Rectal smooth muscle tissue (tissue), 1 donor: ENCODE measurements around the gene GRAMD1A.
"Not testable (repeated sequence)": the region's sequence is repeated elsewhere in the genome, so short reads cannot be mapped to it uniquely, and the experiment has no call there.

Experiments used
- H3K27ac ChIP-seq: one replicate; pipeline ENCODE4 v1.7.0; 2013; ENCODE audit warnings: low read depth, low read length, inconsistent platforms
- H3K27me3 ChIP-seq: one replicate; pipeline ENCODE4 v1.7.0; 2013; ENCODE audit warnings: low read length; ENCODE audit not compliant: control insufficient read depth, insufficient read depth
- H3K36me3 ChIP-seq: one replicate; pipeline ENCODE4 v1.7.0; 2013; ENCODE audit warnings: low read length; ENCODE audit not compliant: control insufficient read depth, insufficient read depth
- H3K4me1 ChIP-seq: one replicate; pipeline ENCODE4 v1.7.0; 2013; ENCODE audit warnings: low read length; ENCODE audit not compliant: control insufficient read depth, insufficient read depth
- H3K4me3 ChIP-seq: one replicate; pipeline ENCODE4 v1.7.0; 2013; ENCODE audit warnings: low read length
- H3K9ac ChIP-seq: one replicate; pipeline ENCODE4 v1.7.0; 2013; ENCODE audit warnings: low read length

The GRAMD1A gene

DNA sequence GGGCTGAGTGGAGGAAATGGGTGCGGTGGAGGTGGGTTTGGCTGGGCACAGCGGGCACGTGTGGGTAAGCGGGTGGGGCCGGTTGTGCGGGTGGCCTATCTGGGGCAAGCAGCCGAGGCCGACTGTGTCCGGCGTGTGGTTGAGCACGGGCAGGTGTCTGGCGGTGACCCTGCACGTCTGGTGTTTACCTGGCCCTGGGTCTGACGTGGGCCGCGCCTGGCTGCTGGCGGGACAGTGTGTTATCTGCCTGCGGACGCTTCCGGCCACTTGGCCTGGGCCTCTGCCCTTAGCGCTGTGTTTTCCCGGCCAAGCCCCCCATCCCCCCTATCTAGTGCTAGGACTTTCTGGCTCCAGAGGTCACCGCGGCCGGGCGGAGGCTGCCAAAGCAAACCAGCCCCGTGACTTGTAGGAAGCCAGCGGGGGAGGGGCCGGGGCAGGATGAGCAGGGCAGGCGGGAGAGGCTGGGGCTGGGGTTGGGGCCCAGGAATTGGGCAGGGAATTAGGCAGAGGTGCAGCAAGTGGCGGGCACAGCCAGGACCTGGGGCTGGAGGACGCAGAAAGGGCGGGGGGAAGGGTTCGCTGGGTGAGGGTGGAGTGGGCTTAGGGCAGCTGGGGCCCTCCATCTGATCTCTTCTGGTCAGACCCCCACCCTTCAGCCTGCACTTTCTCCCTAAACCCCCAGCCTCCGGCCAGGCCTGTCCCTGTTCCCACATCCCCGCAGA, 40.9 kb downstream of the GRAMD1A start:
- H3K9ac ChIP-seq = no peak overlapping the region
- H3K27me3 ChIP-seq = peaks cover 8% of the 10 kb centered on the region
- peaks cover 3% of the 10 kb centered on the region for H3K4me1 ChIP-seq
- no peak overlapping the region for H3K27ac ChIP-seq
- H3K36me3 ChIP-seq = no peaks in the 10 kb centered on the region
- H3K4me3 ChIP-seq = peak overlapping the region; percentile 14

DNA sequence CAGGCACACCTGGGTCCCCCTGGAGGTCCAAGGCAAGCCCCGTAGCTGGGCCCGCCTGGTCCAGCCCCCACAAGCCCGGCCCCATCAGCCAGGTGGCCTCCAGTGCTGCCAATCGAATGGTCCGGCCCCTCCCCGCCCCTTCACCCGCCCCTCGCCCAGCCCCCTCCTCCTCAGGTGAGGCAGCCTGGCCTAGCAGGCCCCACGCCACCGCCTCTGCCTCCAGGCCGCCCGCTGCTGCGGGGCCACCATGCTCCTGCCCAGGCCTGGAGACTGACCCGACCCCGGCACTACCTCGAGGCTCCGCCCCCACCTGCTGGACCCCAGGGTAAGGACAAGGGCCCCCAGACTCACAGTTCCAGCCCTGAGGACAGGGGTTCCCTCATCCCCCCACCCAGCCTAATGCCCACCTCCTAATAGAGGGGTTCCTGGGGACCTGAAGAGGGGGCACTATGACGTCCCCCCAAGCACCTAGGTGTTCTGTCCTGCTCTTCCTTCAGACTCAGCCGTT, 41.5 kb downstream of the GRAMD1A start, which contains the start of gene HPN:
TSS of gene HPN (plus strand) at position 174 of the 508 bp plus-strand sequence. CDS start 786 bp downstream, outside the sequence.
- H3K4me3 ChIP-seq = peak within 1 kb of the TSS; percentile 14
- H3K27me3 ChIP-seq = peaks cover 8% of the 10 kb centered on the region
- peaks cover 3% of the 10 kb centered on the region for H3K4me1 ChIP-seq
- no peak within 1 kb of the TSS for H3K27ac ChIP-seq
- H3K9ac ChIP-seq = no peak within 1 kb of the TSS
- no peaks in the 10 kb centered on the region for H3K36me3 ChIP-seq

DNA sequence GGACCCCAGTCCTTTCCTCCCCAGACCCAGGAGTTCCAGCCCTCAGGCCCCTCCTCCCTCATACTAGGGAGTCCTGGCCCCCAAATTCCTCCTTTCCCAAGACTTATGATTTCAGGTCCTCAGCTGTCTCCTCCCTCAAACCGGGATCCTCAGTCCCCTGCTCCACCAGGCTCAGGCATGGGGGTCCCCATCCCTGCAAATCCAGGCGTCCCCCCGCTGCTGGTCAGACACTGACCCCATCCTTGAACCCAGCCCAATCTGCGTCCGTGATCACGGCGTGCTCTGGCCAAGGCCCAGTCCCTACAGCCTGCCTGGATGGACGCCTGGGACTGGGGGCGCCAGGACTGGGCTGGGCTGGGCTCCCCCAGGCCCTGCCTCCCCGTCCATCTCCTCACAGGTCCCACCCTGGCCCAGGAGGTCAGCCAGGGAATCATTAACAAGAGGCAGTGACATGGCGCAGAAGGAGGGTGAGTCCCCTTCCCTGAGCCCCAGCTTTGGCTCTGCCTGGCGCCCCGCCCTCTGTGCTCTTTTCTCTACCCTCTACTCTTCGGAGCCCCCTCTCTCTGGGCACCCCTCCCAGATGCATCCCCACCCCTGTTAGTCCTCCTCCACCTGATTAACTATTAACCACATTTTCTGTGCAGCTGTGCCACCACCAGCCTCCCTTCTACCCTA, 42.1 kb downstream of the GRAMD1A start:
- Histone ChIP-seq H3K9ac (no peak overlapping the region), H3K4me1 (peaks cover 3% of the 10 kb centered on the region), H3K36me3 (no peaks in the 10 kb centered on the region), H3K27me3 (peaks cover 8% of the 10 kb centered on the region), H3K27ac (no peak overlapping the region), H3K4me3 (no peak overlapping the region)

DNA sequence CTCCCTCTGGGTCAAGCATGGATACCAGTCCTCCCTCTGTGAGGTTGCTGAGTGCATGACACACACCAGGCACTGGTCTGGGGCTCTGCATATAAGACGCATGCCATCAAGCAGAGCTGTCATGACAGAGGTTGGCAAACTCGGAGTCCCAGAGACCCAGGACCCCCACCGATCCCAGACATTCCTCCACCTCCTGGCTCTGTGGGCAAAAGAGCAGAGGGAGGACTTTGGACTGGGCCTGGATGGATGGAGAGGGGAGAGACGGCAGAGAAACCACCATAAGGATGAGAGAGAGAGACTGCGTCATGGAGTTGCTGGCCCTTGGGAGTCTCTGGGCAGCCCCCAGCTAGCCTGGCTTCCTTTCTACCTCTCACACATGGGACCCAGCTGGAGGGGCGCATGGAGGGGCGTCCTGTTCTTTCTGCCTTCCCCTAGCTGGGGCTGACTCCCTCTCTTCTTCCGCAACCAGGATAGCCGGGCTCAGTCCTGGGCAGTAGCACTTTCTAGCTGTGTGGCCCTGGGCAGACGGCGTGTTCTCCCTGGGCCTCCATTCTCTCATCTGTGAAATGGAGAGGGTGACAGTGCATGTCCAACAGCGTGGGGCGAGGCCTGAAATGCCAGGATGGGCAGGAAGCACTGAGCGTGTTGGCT, 43.0 kb downstream of the GRAMD1A start:
- Histone ChIP-seq H3K27ac (no peak overlapping the region), H3K9ac (no peak overlapping the region), H3K4me1 (peaks cover 3% of the 10 kb centered on the region), H3K27me3 (peaks cover 8% of the 10 kb centered on the region), H3K36me3 (no peaks in the 10 kb centered on the region), H3K4me3 (no peak overlapping the region)

DNA sequence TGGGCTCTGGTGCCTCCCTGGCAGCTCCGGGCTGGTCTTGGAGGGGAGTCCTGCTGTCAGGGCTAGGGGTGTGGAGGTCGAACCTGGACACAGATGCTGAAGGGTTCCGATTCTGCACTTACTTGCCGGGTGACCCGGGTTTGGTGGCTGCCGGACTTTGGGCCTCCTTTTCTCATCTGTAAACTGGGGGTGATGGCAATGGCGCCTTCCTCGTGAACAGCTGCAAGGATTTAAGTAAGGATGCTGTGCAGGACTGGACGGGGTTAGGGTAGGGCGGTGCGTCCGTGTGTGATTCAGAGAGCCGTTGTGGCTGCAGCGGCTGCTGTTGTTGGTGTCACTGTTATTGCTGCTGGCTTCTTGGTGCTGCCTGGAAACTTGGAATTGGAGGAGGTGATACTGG, 43.8 kb downstream of the GRAMD1A start:
- peaks cover 3% of the 10 kb centered on the region for H3K4me1 ChIP-seq
- H3K36me3 ChIP-seq = no peaks in the 10 kb centered on the region
- peaks cover 8% of the 10 kb centered on the region for H3K27me3 ChIP-seq
- no peak overlapping the region for H3K9ac ChIP-seq
- H3K27ac ChIP-seq = no peak overlapping the region
- H3K4me3 ChIP-seq = no peak overlapping the region

DNA sequence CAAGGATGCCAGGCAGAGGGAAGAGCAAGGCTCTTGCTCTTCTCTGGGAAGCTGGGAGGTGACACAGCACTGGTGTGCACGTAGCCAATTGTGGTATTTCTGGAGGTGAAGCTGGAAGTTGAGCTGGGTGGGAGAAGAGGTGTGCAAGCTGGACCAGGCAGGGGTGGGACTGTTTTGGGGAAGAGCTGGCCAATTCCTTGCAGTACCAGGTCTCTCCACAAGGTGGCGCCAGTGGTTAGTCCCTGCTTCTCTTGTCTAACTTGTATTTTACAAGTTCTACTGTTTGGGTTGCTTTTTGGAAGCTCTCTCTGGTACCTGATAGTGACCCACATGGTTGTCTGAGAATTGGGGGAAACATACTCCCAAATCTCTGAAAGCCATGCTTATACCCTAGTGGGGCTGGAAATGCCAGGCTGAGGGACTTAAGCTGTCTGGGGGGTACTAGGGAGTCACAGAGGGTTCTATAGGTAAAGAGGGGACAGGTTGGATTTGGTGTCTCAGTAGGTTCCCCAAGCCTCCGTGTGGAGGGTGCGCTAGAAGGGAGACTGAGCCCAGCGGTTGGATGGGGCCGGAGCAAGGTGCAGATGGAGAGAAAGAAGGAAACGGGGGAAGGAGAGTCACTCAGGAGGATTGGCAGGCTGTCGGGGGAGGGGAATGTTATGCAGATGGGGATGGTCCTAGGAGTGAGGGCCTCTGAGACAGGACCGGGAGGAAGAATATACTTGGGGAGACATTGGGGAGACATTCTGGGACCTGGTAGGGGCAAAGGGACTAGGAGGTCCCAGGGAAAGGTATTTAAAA, 44.4 kb downstream of the GRAMD1A start:
- no peak overlapping the region for H3K27ac ChIP-seq
- peaks cover 8% of the 10 kb centered on the region for H3K27me3 ChIP-seq
- H3K9ac ChIP-seq = no peak overlapping the region
- no peaks in the 10 kb centered on the region for H3K36me3 ChIP-seq
- peaks cover 3% of the 10 kb centered on the region for H3K4me1 ChIP-seq
- no peak overlapping the region for H3K4me3 ChIP-seq

DNA sequence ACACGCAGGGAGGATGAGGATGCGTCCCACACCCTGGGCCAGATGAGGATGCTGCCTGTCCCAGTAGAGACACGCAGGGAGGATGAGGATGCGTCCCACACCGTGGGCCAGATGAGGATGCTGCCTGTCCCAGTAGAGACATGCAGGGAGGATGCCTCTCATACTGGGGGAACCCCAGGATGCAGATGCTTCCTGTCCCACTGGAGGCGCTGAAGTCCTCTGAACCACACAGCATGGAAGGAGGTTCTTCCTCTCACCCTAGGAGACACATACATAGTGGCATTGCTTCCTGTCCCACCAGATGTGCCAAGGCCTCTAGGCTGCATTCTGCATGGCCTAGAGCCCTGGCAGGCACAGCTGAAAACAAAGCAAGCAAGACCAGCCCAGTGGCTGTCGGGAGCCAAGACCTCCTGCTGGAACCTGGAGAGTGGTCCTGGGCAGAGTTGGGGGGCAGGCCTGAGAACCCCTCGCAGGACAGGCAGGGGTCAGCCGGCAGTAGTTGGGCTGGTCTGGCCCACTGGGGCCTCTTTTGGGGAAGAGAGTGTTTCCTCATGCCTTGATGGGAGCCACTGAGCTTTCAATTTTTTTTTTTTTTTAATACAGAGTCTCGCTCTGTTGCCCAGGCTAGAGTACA, 45.7 kb downstream of the GRAMD1A start:
- Histone ChIP-seq H3K9ac (no peak overlapping the region), H3K36me3 (no peaks in the 10 kb centered on the region), H3K27me3 (peaks cover 6% of the 10 kb centered on the region), H3K27ac (no peak overlapping the region), H3K4me3 (no peak overlapping the region), H3K4me1 (peaks cover under 1% of the 10 kb centered on the region)

DNA sequence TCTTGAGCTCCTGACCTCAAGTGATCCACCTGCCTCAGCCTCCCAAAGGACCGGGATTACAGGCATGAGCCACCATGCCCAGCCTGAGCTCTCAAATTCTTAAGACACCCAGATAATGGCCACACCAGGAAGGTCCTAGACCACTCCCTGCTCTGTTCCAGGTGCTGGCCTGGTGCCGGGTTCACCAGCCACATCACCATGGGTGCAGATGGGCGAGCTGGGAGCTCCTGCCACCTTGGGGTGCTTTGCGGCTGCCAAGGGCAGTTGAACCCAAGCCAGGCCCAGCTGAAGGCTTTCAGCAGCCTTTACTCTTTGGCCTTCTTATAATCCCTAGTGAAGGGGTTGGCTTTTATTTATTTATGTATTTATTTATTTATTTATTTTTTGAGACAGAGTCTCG, 46.3 kb downstream of the GRAMD1A start:
- Histone ChIP-seq H3K27ac (no peak overlapping the region), H3K4me3 (no peak overlapping the region), H3K36me3 (no peaks in the 10 kb centered on the region), H3K9ac (no peak overlapping the region), H3K4me1 (no peaks in the 10 kb centered on the region), H3K27me3 (peaks cover 6% of the 10 kb centered on the region)

DNA sequence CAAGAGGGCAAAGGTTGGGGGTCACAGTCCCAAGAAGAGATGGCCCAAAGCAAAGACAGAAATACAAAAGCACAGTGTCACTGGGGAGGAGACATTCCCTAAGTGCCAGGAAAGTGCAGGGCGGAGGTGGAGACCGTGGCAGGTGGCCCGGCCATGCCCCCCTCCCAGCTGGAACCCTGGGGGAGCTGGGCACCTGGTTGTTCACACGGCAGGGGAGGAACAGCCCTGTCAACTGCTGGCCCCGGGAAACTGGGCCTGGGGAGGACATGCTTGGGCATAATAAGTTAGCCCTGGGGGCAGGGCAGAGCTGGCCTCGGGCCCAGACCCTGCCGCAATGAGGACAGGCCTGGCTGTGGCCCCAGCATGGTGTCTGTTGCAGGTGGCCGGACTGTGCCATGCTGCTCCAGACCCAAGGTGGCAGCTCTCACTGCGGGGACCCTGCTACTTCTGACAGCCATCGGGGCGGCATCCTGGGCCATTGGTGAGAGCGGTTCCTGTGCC, 48.8 kb downstream of the GRAMD1A start:
- H3K4me3 ChIP-seq = no peak overlapping the region
- no peaks in the 10 kb centered on the region for H3K36me3 ChIP-seq
- H3K4me1 ChIP-seq = no peaks in the 10 kb centered on the region
- H3K27ac ChIP-seq = no peak overlapping the region
- H3K9ac ChIP-seq = no peak overlapping the region
- peaks cover 4% of the 10 kb centered on the region for H3K27me3 ChIP-seq

DNA sequence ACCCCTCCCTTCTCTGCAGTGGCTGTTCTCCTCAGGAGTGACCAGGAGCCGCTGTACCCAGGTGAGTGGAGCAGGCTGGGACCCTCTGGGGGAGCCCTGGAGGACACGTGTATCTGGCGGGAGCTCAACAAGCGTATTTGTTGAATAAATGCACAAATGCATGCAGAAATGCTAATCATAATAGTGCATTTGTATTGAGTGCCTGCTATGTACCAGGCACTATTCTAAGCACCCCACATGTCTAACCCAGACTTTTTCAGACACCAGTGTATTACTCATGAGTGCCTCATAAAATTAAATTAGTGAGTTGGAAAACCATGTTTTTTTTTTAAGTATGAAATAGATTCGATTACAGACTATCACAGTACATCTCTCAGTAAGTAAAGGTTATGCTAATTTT, 49.3 kb downstream of the GRAMD1A start:
- Histone ChIP-seq H3K27ac (no peak overlapping the region), H3K4me1 (no peaks in the 10 kb centered on the region), H3K9ac (no peak overlapping the region), H3K36me3 (no peaks in the 10 kb centered on the region), H3K4me3 (no peak overlapping the region), H3K27me3 (peaks cover 4% of the 10 kb centered on the region)

DNA sequence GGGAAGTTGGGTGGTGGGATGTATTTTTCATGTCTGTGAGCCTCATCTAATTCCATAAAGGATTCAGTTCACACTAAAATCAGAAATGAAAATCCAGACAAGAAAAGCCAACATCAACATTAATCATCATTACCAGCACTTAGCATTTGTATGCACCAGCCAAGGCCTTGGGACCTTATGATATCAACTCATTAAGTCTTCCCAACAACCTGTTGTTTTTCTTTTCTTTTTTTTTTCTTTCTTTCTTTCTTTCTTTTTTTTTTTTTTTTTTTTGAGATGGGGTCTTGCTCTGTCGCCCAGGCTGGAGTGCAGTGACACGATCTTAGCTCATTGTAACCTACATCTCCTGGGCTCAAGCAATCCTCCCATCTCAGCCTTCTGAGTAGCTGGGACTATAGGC, 50.5 kb downstream of the GRAMD1A start:
- not testable (repeated sequence) for H3K36me3 ChIP-seq, H3K4me3 ChIP-seq, H3K27ac ChIP-seq, H3K4me1 ChIP-seq, H3K9ac ChIP-seq, H3K27me3 ChIP-seq
